SU-DHL-6 (cell line): ENCODE results near the gene SPINDOC.

ENCODE experiments used
- H2AFZ ChIP-seq: fragments of 200-600 bp; sonication (generic); 2 replicates; pipeline ENCODE4 v1.6.1; 2014; ENCODE audit warnings: low read depth, mild to moderate bottlenecking, moderate library complexity, mixed read lengths, antibody characterized with exemption, low read length; ENCODE audit not compliant: severe bottlenecking
- H3F3A ChIP-seq: fragments of 200-600 bp; shearing (Covaris generic); 2 replicates; pipeline ENCODE4 v1.6.0; 2016; ENCODE audit warnings: antibody characterized with exemption, mild to moderate bottlenecking; ENCODE audit not compliant: insufficient read depth
- H3K27ac ChIP-seq: fragments of 200-600 bp; sonication (generic); 2 replicates; pipeline ENCODE4 v1.5.1; 2016; ENCODE audit warnings: low read depth, mild to moderate bottlenecking, low read length, moderate library complexity, mixed read lengths
- H3K27me3 ChIP-seq: fragments of 200-600 bp; sonication (generic), shearing (Covaris generic); 2 replicates; pipeline ENCODE4 v1.6.0; 2014; ENCODE audit warnings: mild to moderate bottlenecking, low read length
- H3K36me3 ChIP-seq: fragments of 200-600 bp; sonication (generic); 2 replicates; pipeline ENCODE4 v1.6.1; 2014; ENCODE audit warnings: mild to moderate bottlenecking, low read length, mixed read lengths
- H3K4me2 ChIP-seq: fragments of 300-600, 200-600 bp; shearing (Covaris generic), sonication (generic); 2 replicates; pipeline ENCODE4 v1.6.0; 2014; ENCODE audit warnings: low read length, low read depth, mild to moderate bottlenecking; ENCODE audit not compliant: poor library complexity, severe bottlenecking
- H3K4me3 ChIP-seq: fragments of 200-600 bp; sonication (generic); 2 replicates; pipeline ENCODE4 v1.5.1; 2014; ENCODE audit warnings: antibody characterized with exemption, low read length, mild to moderate bottlenecking, mixed read lengths; ENCODE audit not compliant: insufficient read depth, poor library complexity, severe bottlenecking
- H3K79me2 ChIP-seq: fragments of 200-600 bp; sonication (generic); 2 replicates; pipeline ENCODE4 v1.6.1; 2014; ENCODE audit warnings: mild to moderate bottlenecking, low read length, moderate library complexity; ENCODE audit not compliant: insufficient read depth
- H3K9ac ChIP-seq: fragments of 200-600 bp; sonication (generic); 2 replicates; pipeline ENCODE4 v1.7.0; 2014; ENCODE audit warnings: mild to moderate bottlenecking, low read length
- H3K9me2 ChIP-seq: fragments of 200-600 bp; sonication (generic); replicated peaks from 2 replicates; pipeline ENCODE4 v1.6.1; 2014; ENCODE audit warnings: low read length; ENCODE audit not compliant: insufficient read depth
- H3K9me3 ChIP-seq: fragments of 200-600 bp; sonication (generic); 2 replicates; pipeline ENCODE4 v1.6.1; 2014; ENCODE audit warnings: low read length, mixed read lengths; ENCODE audit not compliant: insufficient read depth
- H4K20me1 ChIP-seq: fragments of 200-600 bp; sonication (generic); 2 replicates; pipeline ENCODE4 v1.6.1; 2014; ENCODE audit warnings: low read depth, mild to moderate bottlenecking, antibody characterized with exemption, low read length, moderate library complexity, mixed read lengths
- CTCF ChIP-seq: fragments of 200-600 bp; sonication (generic); IDR thresholded peaks from one replicate; pipeline ENCODE4 v1.5.1; 2017; ENCODE audit warnings: antibody characterized with exemption, mild to moderate bottlenecking, low read length, moderate library complexity; ENCODE audit not compliant: insufficient read depth, poor library complexity, severe bottlenecking
- EZH2phosphoT487 ChIP-seq: fragments of 200-600 bp; sonication (generic), shearing (Covaris generic); conservative IDR thresholded peaks from 2 replicates; pipeline ENCODE4 v1.6.1; 2018; ENCODE audit warnings: mild to moderate bottlenecking, antibody characterized with exemption, low read length, moderate library complexity, mixed read lengths

The SPINDOC gene

GRCh38 chr11:63833048-63833447, 19.8 kb downstream of the SPINDOC start:
- Histone ChIP-seq H3K9me3 (no peaks in the 10 kb centered on the region), H3K79me2 (no peaks in the 10 kb centered on the region), H3K36me3 (no peaks in the 10 kb centered on the region), H3K9me2 (no peaks in the 10 kb centered on the region), H3K27ac (no peak overlapping the region), H3K4me2 (no peak overlapping the region), H4K20me1 (no peaks in the 10 kb centered on the region), H2AFZ (no peak overlapping the region), H3F3A (no peaks in the 10 kb centered on the region), H3K9ac (no peak overlapping the region), H3K27me3 (no peaks in the 10 kb centered on the region), H3K4me3 (no peak overlapping the region)
- no peak for TF ChIP-seq CTCF
- no peak for TF ChIP-seq EZH2phosphoT487

- no peak overlapping the region for H2AFZ ChIP-seq
- no peaks in the 10 kb centered on the region for H3K36me3 ChIP-seq
- peaks cover 5% of the 10 kb centered on the region for H3K79me2 ChIP-seq
- H3K9me3 ChIP-seq = no peaks in the 10 kb centered on the region
- H3K9ac ChIP-seq = no peak overlapping the region
- no peaks in the 10 kb centered on the region for H3K9me2 ChIP-seq
- H4K20me1 ChIP-seq = no peaks in the 10 kb centered on the region
- H3K4me2 ChIP-seq = no peak overlapping the region
- H3K4me3 ChIP-seq = no peak overlapping the region
- no peaks in the 10 kb centered on the region for H3K27me3 ChIP-seq
- no peak overlapping the region for H3K27ac ChIP-seq
- TF ChIP-seq CTCF = no peak
- TF ChIP-seq EZH2phosphoT487 = no peak
- no peaks in the 10 kb centered on the region for H3F3A ChIP-seq
Measured at GRCh38 chr11:63834535-63835157, 21.4 kb downstream of the SPINDOC start.

GRCh38 chr11:63835158-63835545, 21.9 kb downstream of the SPINDOC start:
- H3K9ac ChIP-seq = no peak overlapping the region
- H3K27me3 ChIP-seq = no peaks in the 10 kb centered on the region
- H2AFZ ChIP-seq = no peak overlapping the region
- H3K27ac ChIP-seq = no peak overlapping the region
- H3K9me3 ChIP-seq = no peaks in the 10 kb centered on the region
- H3K36me3 ChIP-seq = no peaks in the 10 kb centered on the region
- no peak overlapping the region for H3K4me2 ChIP-seq
- H3K4me3 ChIP-seq = no peak overlapping the region
- no peaks in the 10 kb centered on the region for H3F3A ChIP-seq
- no peaks in the 10 kb centered on the region for H3K9me2 ChIP-seq
- TF ChIP-seq CTCF (no peak), EZH2phosphoT487 (no peak)
- no peaks in the 10 kb centered on the region for H4K20me1 ChIP-seq
- peaks cover 10% of the 10 kb centered on the region for H3K79me2 ChIP-seq
